ENCODE measurements around the gene ZFYVE9.

DNA sequence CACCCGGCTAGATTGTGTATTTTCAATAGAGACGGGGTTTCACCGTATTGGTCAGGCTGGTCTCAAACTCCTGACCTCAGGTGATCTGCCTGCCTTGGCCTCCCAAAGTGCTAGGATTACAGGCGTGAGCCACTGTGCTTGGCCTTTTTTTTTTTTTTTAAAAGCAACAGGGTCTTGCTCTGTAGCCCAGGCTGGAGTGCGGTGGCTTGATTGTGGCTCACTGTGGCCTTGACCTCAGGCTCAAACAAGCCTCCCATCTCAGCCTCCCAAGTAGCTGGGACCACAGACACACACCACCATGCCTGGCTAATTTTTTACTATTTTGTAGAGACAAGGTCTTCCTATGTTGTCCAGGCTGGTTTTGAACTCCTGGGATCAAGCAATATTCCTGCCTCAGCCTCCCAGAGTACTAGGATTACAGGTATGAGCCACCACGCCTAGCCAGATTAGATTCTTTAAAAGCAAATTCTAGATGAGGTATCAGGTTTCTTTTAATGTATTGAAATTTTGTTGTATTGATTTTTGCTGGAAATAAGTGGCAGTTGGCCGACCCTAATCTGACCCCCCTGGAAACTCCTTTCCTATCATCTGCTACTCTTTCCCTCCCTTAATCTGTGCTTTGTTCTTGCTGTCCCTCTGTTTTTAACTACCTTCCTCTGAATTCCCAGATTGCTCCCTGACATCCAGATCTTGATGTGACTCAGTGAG, 26.6 kb downstream of the ZFYVE9 start:
- TF ChIP-seq, protein P1, sequence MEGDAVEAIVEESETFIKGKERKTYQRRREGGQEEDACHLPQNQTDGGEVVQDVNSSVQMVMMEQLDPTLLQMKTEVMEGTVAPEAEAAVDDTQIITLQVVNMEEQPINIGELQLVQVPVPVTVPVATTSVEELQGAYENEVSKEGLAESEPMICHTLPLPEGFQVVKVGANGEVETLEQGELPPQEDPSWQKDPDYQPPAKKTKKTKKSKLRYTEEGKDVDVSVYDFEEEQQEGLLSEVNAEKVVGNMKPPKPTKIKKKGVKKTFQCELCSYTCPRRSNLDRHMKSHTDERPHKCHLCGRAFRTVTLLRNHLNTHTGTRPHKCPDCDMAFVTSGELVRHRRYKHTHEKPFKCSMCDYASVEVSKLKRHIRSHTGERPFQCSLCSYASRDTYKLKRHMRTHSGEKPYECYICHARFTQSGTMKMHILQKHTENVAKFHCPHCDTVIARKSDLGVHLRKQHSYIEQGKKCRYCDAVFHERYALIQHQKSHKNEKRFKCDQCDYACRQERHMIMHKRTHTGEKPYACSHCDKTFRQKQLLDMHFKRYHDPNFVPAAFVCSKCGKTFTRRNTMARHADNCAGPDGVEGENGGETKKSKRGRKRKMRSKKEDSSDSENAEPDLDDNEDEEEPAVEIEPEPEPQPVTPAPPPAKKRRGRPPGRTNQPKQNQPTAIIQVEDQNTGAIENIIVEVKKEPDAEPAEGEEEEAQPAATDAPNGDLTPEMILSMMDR (IDR thresholded peaks at IDR 0.05 in 2 of 3, conservative IDR thresholded peaks at IDR 0.05 in 1 of 3; ENCODE audit: borderline replicate concordance in 1 of 3, insufficient read depth in 1 of 3, low read depth in 2 of 3, low read length in 2 of 3) = no peak
- TF ChIP-seq TCF7L2 (IDR thresholded peaks at IDR 0.05; ENCODE audit: borderline replicate concordance, extremely low read depth, insufficient read depth, insufficient read length) (no peak), POLR2AphosphoS5 (IDR thresholded peaks at IDR 0.05; ENCODE audit: low read depth, low read length) (no peak), EGR1 (IDR thresholded peaks at IDR 0.05; ENCODE audit: low read depth) (no peak), JUND (IDR thresholded peaks at IDR 0.05) (no peak), POLR2A (IDR thresholded peaks at IDR 0.05; ENCODE audit: borderline replicate concordance, extremely low read depth, insufficient read depth, insufficient read length) (no peak), CEBPB (IDR thresholded peaks at IDR 0.05; ENCODE audit: low read depth) (no peak), EZH2phosphoT487 (IDR thresholded peaks at IDR 0.05; ENCODE audit: borderline replicate concordance) (no peak), RAD21 (IDR thresholded peaks at IDR 0.05; ENCODE audit: low read depth) (no peak), SP1 (IDR thresholded peaks at IDR 0.05; ENCODE audit: low read depth) (no peak)
- TF ChIP-seq, protein P2, sequence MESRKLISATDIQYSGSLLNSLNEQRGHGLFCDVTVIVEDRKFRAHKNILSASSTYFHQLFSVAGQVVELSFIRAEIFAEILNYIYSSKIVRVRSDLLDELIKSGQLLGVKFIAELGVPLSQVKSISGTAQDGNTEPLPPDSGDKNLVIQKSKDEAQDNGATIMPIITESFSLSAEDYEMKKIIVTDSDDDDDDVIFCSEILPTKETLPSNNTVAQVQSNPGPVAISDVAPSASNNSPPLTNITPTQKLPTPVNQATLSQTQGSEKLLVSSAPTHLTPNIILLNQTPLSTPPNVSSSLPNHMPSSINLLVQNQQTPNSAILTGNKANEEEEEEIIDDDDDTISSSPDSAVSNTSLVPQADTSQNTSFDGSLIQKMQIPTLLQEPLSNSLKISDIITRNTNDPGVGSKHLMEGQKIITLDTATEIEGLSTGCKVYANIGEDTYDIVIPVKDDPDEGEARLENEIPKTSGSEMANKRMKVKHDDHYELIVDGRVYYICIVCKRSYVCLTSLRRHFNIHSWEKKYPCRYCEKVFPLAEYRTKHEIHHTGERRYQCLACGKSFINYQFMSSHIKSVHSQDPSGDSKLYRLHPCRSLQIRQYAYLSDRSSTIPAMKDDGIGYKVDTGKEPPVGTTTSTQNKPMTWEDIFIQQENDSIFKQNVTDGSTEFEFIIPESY (IDR thresholded peaks at IDR 0.05; ENCODE audit: extremely low read depth, insufficient replicate concordance, low read length) = no peak
- TF ChIP-seq, protein P3, sequence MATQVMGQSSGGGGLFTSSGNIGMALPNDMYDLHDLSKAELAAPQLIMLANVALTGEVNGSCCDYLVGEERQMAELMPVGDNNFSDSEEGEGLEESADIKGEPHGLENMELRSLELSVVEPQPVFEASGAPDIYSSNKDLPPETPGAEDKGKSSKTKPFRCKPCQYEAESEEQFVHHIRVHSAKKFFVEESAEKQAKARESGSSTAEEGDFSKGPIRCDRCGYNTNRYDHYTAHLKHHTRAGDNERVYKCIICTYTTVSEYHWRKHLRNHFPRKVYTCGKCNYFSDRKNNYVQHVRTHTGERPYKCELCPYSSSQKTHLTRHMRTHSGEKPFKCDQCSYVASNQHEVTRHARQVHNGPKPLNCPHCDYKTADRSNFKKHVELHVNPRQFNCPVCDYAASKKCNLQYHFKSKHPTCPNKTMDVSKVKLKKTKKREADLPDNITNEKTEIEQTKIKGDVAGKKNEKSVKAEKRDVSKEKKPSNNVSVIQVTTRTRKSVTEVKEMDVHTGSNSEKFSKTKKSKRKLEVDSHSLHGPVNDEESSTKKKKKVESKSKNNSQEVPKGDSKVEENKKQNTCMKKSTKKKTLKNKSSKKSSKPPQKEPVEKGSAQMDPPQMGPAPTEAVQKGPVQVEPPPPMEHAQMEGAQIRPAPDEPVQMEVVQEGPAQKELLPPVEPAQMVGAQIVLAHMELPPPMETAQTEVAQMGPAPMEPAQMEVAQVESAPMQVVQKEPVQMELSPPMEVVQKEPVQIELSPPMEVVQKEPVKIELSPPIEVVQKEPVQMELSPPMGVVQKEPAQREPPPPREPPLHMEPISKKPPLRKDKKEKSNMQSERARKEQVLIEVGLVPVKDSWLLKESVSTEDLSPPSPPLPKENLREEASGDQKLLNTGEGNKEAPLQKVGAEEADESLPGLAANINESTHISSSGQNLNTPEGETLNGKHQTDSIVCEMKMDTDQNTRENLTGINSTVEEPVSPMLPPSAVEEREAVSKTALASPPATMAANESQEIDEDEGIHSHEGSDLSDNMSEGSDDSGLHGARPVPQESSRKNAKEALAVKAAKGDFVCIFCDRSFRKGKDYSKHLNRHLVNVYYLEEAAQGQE (IDR thresholded peaks at IDR 0.05; ENCODE audit: low read depth) = no peak
- TF ChIP-seq, protein P4, sequence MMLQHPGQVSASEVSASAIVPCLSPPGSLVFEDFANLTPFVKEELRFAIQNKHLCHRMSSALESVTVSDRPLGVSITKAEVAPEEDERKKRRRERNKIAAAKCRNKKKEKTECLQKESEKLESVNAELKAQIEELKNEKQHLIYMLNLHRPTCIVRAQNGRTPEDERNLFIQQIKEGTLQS (IDR thresholded peaks at IDR 0.05) = no peak
- TF ChIP-seq, protein P5, sequence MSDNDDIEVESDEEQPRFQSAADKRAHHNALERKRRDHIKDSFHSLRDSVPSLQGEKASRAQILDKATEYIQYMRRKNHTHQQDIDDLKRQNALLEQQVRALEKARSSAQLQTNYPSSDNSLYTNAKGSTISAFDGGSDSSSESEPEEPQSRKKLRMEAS (IDR thresholded peaks at IDR 0.05) = no peak

Data from HCT116 (cell line).